ENCODE measurements around the gene HIBADH.

Gene HIBADH

DNA sequence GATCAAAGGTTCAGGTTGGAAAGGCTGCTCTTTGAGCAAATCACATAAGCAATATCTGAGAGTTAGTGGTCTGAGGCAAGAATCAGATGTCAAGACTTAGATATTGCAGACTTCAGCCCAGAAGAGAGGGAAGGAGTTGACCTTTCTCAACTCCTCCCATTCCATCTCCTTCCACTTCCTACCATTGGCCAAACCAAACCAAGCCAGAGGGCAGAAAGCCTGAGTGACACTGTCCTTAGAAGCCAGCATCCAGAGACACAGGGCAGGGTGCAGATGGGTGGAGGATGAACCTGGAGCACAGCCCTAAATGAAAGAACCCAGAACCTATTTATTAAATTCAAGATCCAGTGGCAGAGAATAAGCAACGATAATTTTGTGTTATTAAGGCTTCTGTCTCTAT is 180.5 kb downstream of the HIBADH start:
- no peak for DNase-seq

DNA sequence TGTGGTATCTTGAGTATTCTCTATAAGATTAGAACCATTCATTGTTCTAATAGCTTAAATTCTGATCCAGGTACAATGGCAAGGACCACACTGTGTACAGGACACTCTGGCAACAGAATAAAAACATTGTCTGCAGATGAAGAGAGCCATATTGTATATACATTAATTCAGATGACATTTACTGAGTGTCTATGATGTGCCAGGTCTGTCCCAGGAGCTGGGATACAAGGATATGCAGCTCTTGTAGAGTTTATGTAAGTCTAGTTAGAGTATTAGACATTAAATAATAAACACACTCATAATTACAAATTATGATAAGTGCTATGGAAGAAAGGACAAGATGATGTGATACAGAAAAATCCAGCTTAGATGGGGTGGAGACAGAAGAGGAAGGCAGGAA is 184.1 kb downstream of the HIBADH start:
- DNase-seq, result no peak

DNA sequence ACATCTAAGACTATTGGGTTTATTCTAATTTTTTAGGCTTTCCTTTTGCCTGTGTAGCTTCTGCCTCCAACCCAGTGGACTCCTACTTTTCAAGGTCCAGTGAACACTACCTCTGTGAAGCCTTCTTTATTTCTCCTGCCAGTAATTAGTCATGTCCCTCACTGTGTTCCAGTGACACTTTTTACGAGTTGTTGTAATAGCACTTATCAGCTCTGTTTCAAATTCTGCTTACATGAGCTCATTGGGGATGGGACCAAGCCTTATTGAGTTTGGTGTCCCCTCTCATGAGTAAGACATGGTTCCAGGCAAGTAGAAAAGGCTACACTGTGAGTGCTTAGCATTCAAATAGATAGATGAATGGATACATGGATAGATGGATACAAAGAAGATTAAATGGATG is 184.6 kb downstream of the HIBADH start:
- no peak for DNase-seq

DNA sequence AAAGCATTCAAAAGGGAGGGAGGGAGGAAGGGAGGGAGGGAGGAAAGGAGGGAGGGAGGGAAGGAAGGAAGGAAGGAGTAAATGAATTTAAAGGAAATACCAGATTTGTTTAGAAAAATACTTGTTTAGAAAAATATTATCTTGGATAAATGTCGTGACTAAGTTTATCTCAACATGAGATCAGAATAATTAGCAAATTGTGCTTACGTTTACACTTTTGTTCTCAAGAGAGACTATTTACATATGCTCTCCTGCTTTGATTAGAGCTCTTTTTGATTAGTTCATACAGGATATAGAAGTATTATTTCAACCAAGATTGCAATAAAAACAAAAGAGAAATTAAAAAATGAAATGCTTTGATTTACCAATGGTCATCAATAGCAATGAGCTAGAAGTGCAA is 186.2 kb downstream of the HIBADH start:
- no peak for DNase-seq

Data from NCI-H187 (cell line).